Activated CD4-positive, alpha-beta T cell treated with anti-CD3 and anti-CD28 coated beads for 48 hours (primary cell): ENCODE data around the gene SYTL2.
"Not testable (repeated sequence)": the region's sequence is repeated elsewhere in the genome, so short reads cannot be mapped to it uniquely, and the experiment has no call there.

Source experiments
- DNase-seq: peaks from one replicate; pipeline ENCODE4 v3.0.0-alpha.2; 2020

SYTL2 gene

GRCh38 chr11:85682330-85683305, 128.3 kb downstream of the SYTL2 start:
- DNase-seq = peak; percentile 77

GRCh38 chr11:85680897-85681296, 130.0 kb downstream of the SYTL2 start:
- no peak for DNase-seq

GRCh38 chr11:85679576-85679975, 131.4 kb downstream of the SYTL2 start:
- DNase-seq = no peak

GRCh38 chr11:85673393-85673792, 137.5 kb downstream of the SYTL2 start:
- no peak for DNase-seq

- DNase-seq = no peak
Observed at GRCh38 chr11:85672105-85672902, 138.6 kb downstream of the SYTL2 start.

- DNase-seq = not testable (repeated sequence)
Observed at GRCh38 chr11:85670949-85671663, 139.8 kb downstream of the SYTL2 start.

GRCh38 chr11:85668157-85668556, 142.8 kb downstream of the SYTL2 start:
- no peak for DNase-seq

GRCh38 chr11:85666687-85667086, 144.3 kb downstream of the SYTL2 start:
- DNase-seq = no peak

- no peak for DNase-seq
Observed at GRCh38 chr11:85665733-85666132, 145.2 kb downstream of the SYTL2 start.

- peak; percentile 97 for DNase-seq
Observed at GRCh38 chr11:85664615-85665481, 146.1 kb downstream of the SYTL2 start, which contains the start of gene CREBZF. CREBZF (minus strand) TSS chr11:85665129; CDS start chr11:85664875, 254 bp downstream.

- peak; percentile 91 for DNase-seq
Observed at GRCh38 chr11:85663753-85664614, 147.0 kb downstream of the SYTL2 start.

- DNase-seq = peak; percentile 17
Observed at GRCh38 chr11:85663080-85663752, 147.7 kb downstream of the SYTL2 start.

- DNase-seq = no peak
Observed at GRCh38 chr11:85661972-85662664, 148.8 kb downstream of the SYTL2 start.

- DNase-seq = no peak
Observed at GRCh38 chr11:85658180-85658579, 152.8 kb downstream of the SYTL2 start.

- no peak for DNase-seq
Observed at GRCh38 chr11:85656777-85657176, 154.2 kb downstream of the SYTL2 start.

GRCh38 chr11:85654343-85654742, 156.6 kb downstream of the SYTL2 start:
- DNase-seq = not testable (repeated sequence)

GRCh38 chr11:85652786-85653447, 158.0 kb downstream of the SYTL2 start:
- DNase-seq = no peak

- DNase-seq = no peak
Observed at GRCh38 chr11:85651118-85651517, 159.8 kb downstream of the SYTL2 start.
